CD14-positive monocyte (primary cell): ENCODE measurements around the gene SCMH1. TPM values are rescaled to one million over a fixed set of nuclear protein-coding genes. Genes with fewer than 3 reads are reported as not detected.

Experiments used
- DNase-seq, 3 donors: peaks; one replicate each; pipeline ENCODE4 v3.0.0-alpha.2; 2011 to 2022
- H2AFZ ChIP-seq: 2 replicates; pipeline ENCODE4 v1.6.0; 2012; ENCODE audit warnings: mild to moderate bottlenecking, low read depth, low read length, inconsistent platforms; ENCODE audit not compliant: insufficient read depth, poor library complexity, severe bottlenecking
- H3K27ac ChIP-seq, 2 donors: 1 replicate in 1 of 2; 2 replicates in 1 of 2; pipeline ENCODE4 v1.5.1; 2012 to 2013; ENCODE audit warnings: low read length in 2 of 2, control low read depth in 1 of 2, inconsistent platforms in 1 of 2, low read depth in 1 of 2, mild to moderate bottlenecking in 1 of 2
- H3K27me3 ChIP-seq, 2 donors: one replicate each; pipeline versions ENCODE4 v1.6.0 to v1.6.1; 2011 to 2013; ENCODE audit warnings: low read length in 2 of 2; ENCODE audit not compliant: control insufficient read depth in 2 of 2, insufficient read depth in 2 of 2
- H3K36me3 ChIP-seq, 2 donors: replicated peaks in 1 of 2; 1 replicate in 1 of 2; 2 replicates in 1 of 2; pipeline versions ENCODE4 v1.5.1 to v1.6.1; 2012 to 2013; ENCODE audit warnings: low read length in 2 of 2, control low read depth in 1 of 2, inconsistent platforms in 1 of 2, mild to moderate bottlenecking in 1 of 2; ENCODE audit not compliant: insufficient read depth in 2 of 2, control insufficient read depth in 1 of 2
- H3K4me1 ChIP-seq, 2 donors: 1 replicate in 1 of 2; 2 replicates in 1 of 2; pipeline versions ENCODE4 v1.5.1 to v1.6.1; 2012 to 2013; ENCODE audit warnings: low read length in 2 of 2, control low read depth in 1 of 2, inconsistent platforms in 1 of 2, mild to moderate bottlenecking in 1 of 2, moderate library complexity in 1 of 2; ENCODE audit not compliant: insufficient read depth in 2 of 2, control insufficient read depth in 1 of 2
- H3K4me2 ChIP-seq: replicated peaks from 2 replicates; pipeline ENCODE3; 2012; ENCODE audit warnings: low read length, moderate library complexity, mild to moderate bottlenecking; ENCODE audit not compliant: poor library complexity, severe bottlenecking; ENCODE audit errors: extremely low read depth
- H3K4me3 ChIP-seq, 3 experiments: fragments of 200-600 bp in 1 of 3; sonication (generic) in 1 of 3; replicated peaks in 1 of 3; 1 replicate in 2 of 3; 2 replicates in 1 of 3; pipeline ENCODE4 v1.5.1; 2011 to 2013; ENCODE audit warnings: low read length in 3 of 3, mild to moderate bottlenecking in 3 of 3, control low read depth in 2 of 3, low read depth in 2 of 3, inconsistent platforms in 1 of 3, moderate library complexity in 1 of 3
- H3K79me2 ChIP-seq: 2 replicates; pipeline ENCODE4 v1.6.0; 2012; ENCODE audit warnings: mild to moderate bottlenecking, control low read depth, inconsistent platforms, low read length, moderate library complexity; ENCODE audit not compliant: insufficient read depth
- H3K9ac ChIP-seq: 2 replicates; pipeline ENCODE4 v1.6.0; 2017; ENCODE audit warnings: low read length, mild to moderate bottlenecking; ENCODE audit not compliant: insufficient read depth, poor library complexity, severe bottlenecking
- H3K9me3 ChIP-seq, 2 donors: replicated peaks in 1 of 2; 1 replicate in 1 of 2; 2 replicates in 1 of 2; pipeline versions ENCODE4 v1.5.1 to v1.6.1; 2012 to 2013; ENCODE audit warnings: low read length in 2 of 2, control low read depth in 1 of 2; ENCODE audit not compliant: control insufficient read depth in 1 of 2, insufficient read depth in 1 of 2
- H4K20me1 ChIP-seq: 2 replicates; pipeline ENCODE4 v1.6.0; 2012; ENCODE audit warnings: mild to moderate bottlenecking, low read length, control low read depth, moderate library complexity; ENCODE audit not compliant: insufficient read depth
- H3K27ac Mint-ChIP-seq, 7 donors: one replicate each; pipeline ENCODE4 v1.8.0; 2020; ENCODE audit warnings: mild to moderate bottlenecking in 7 of 7, mixed read lengths in 7 of 7, moderate library complexity in 6 of 7, inconsistent platforms in 2 of 7
- H3K27me3 Mint-ChIP-seq, 3 donors: one replicate each; pipeline ENCODE4 v1.8.0; 2021 to 2022; ENCODE audit warnings: low read depth in 3 of 3, mild to moderate bottlenecking in 3 of 3, mixed read lengths in 3 of 3, moderate library complexity in 3 of 3, inconsistent platforms in 1 of 3
- H3K36me3 Mint-ChIP-seq, 2 donors: one replicate each; pipeline ENCODE4 v1.8.0; 2020; ENCODE audit warnings: mixed read lengths in 2 of 2, inconsistent platforms in 1 of 2, mild to moderate bottlenecking in 1 of 2
- H3K4me1 Mint-ChIP-seq: one replicate; pipeline ENCODE4 v1.8.0; 2020; ENCODE audit warnings: mild to moderate bottlenecking, mixed read lengths
- H3K4me3 Mint-ChIP-seq, 2 donors: one replicate each; pipeline ENCODE4 v1.8.0; 2020; ENCODE audit warnings: mild to moderate bottlenecking in 2 of 2, mixed read lengths in 2 of 2, moderate library complexity in 1 of 2
- H3K9me3 Mint-ChIP-seq, 7 donors: one replicate each; pipeline ENCODE4 v1.8.0; 2020 to 2022; ENCODE audit warnings: mixed read lengths in 7 of 7, mild to moderate bottlenecking in 6 of 7, moderate library complexity in 6 of 7, inconsistent platforms in 2 of 7
- CTCF ChIP-seq: fragments of 200-600 bp; IDR thresholded peaks from one replicate; pipeline ENCODE4 v1.8.0; 2022; ENCODE audit warnings: antibody characterized with exemption, mild to moderate bottlenecking
- WGBS: methylation state at CpG from one replicate; pipeline ENCODE4 v1.1.5; 2013; ENCODE audit warnings: missing lambda C conversion rate; ENCODE audit not compliant: insufficient coverage; 5-methylcytosine and 5-hydroxymethylcytosine counted together
- intact Hi-C, 2 donors: fragments of 100-400 bp; cut with micrococcal nuclease; formaldehyde crosslinking; loops; one replicate each; pipeline versions ENCODE4 v1.15.0 to v1.15.1; 2023
- polyA plus RNA-seq, 3 donors: library from polyadenylated mRNA; depleted of rRNA in 1 of 3; unstranded in 2 of 3; stranded (reverse) in 1 of 3; fragments of 300-500 nt in 2 of 3; fragments of >200 nt in 1 of 3; fragmentation: Illumina TruSeq in 2 of 3; gene quantifications; 1 replicate in 2 of 3; 2 replicates in 1 of 3; pipeline ENCODE4 v1.2.3, GENCODE V29; 2012 to 2021

The SCMH1 gene
- polyA plus RNA-seq, 3 donors: 0.66 to 12.7 (median 0.74) TPM

GRCh38 chr1:40977716-40978115 is 264.4 kb downstream of the SCMH1 start:
- no peak overlapping the region for H2AFZ ChIP-seq
- no peaks in the 10 kb centered on the region for H3K9me3 ChIP-seq
- H3K27me3 ChIP-seq: no peaks in the 10 kb centered on the region
- no peaks in the 10 kb centered on the region for H4K20me1 ChIP-seq
- H3K36me3 ChIP-seq: no peaks in the 10 kb centered on the region
- H3K9me3 Mint-ChIP-seq: peaks cover 0 to 2% (median 0%) of the 10 kb centered on the region in 7 donors
- H3K27ac Mint-ChIP-seq: no peak overlapping the region
- peaks cover 22% of the 10 kb centered on the region for H3K4me1 Mint-ChIP-seq
- no CpG with 5 or more reads among the region's 1 CpG for WGBS
- no peak for DNase-seq
- H3K9ac ChIP-seq: no peak overlapping the region
- intact Hi-C loops: no loop called here
- no peak overlapping the region for H3K4me3 ChIP-seq
- no peak overlapping the region for H3K27ac ChIP-seq
- H3K27me3 Mint-ChIP-seq: peaks cover 0 to 6% (median 5%) of the 10 kb centered on the region in 3 donors
- TF ChIP-seq CTCF: no peak
- H3K4me1 ChIP-seq: peaks cover 16 to 21% of the 10 kb centered on the region in 2 donors
- no peak overlapping the region for H3K4me2 ChIP-seq
- H3K36me3 Mint-ChIP-seq: peaks cover 3% of the 10 kb centered on the region in 2 donors
- H3K79me2 ChIP-seq: peaks cover 26% of the 10 kb centered on the region
- H3K4me3 Mint-ChIP-seq: no peak overlapping the region

Other genes starting within 250 kb of the SCMH1 start
- under 1 TPM in 2 of 3 donors, not detected in 1; 0.04 to 0.11 TPM for gene SLFNL1, start 220.6 kb downstream of the SCMH1 start, polyA plus RNA-seq
- gene FOXO6, start 119.1 kb upstream of the SCMH1 start, polyA plus RNA-seq: under 1 TPM in 1 of 3 donors, not detected in 2; 0.05 TPM
- gene EDN2, start 242.4 kb upstream of the SCMH1 start, polyA plus RNA-seq: not detected